ENCODE measurements around the gene PRKG1. TPM values are rescaled to one million over a fixed set of nuclear protein-coding genes. Genes with fewer than 3 reads are reported as not detected.
A peak's percentile ranks its signal among the peaks of the same experiment; 100 is the strongest.

The PRKG1 gene
- total and polyA plus RNA-seq, 2 experiments from 2014 or later: 18.2 to 21.1 TPM

DNA sequence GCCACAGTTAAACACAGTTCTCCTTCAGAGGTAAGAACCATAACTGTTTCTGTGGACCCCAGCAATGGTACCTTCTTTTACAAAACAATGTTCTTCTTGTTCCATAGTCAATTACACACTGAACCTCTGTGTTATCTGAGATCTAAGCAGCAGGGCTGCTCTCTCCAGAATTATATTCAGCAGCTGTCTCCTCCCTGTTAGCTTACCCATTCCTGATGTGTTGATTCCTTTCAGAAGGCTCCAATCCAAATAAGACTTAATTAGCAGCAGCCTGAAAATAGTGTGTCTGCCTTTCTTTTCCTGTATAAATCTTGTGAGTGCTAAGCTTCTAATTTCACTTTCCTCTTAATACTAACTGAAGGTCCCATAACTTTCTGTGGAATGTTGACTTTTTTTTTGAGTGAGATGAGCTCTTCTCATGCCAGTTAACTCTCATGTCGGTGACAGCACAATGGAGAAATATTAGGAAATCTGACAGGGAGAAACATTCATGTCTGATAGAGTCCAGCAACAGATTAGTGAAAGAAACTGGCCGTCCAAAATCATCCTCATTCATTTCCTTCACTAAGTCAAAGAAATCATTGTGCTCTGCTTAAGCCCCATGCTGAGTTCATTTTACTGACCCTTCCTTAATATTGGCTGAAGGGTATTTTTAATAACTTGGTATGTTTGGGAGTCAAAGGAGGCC lies 226.5 kb downstream of the PRKG1 start:
- Mint-ChIP-seq H3K27ac (peak overlapping the region; percentile 22; the same call in 1 of the 2 replicates), H3K9me3 (no peaks in the 10 kb centered on the region), H3K27me3 (ENCODE audit: insufficient read depth, low read depth, poor library complexity) (no peaks in the 10 kb centered on the region), H3K36me3 (ENCODE audit: low read depth) (no peaks in the 10 kb centered on the region), H3K4me1 (peaks cover 9% of the 10 kb centered on the region), H3K4me3 (no peak overlapping the region)
- no peak overlapping the region for H3K4me3 ChIP-seq
- no peak overlapping the region for H3K27ac ChIP-seq (ENCODE audit: low read depth)
- H3K36me3 ChIP-seq (ENCODE audit: insufficient read depth): no peaks in the 10 kb centered on the region
- H3K4me1 ChIP-seq (ENCODE audit: insufficient read depth): no peaks in the 10 kb centered on the region
- TF ChIP-seq ZNF114 (CRISPR knock-in tag; IDR thresholded peaks at IDR 0.05) (no peak), EZH2 (IDR thresholded peaks at IDR 0.05; ENCODE audit: low read depth, unreplicated experiment) (no peak), POLR2AphosphoS5 (IDR thresholded peaks at IDR 0.05; ENCODE audit: low read depth) (no peak), CREB1 (CRISPR knock-in tag; IDR thresholded peaks at IDR 0.05; ENCODE audit: low read depth) (no peak), ZNF331 (CRISPR knock-in tag; IDR thresholded peaks at IDR 0.05; ENCODE audit: low read depth) (no peak), JUNB (IDR thresholded peaks at IDR 0.05; ENCODE audit: unreplicated experiment) (no peak), STAT1 (IDR thresholded peaks at IDR 0.05; ENCODE audit: unreplicated experiment) (no peak), EZH2phosphoT487 (IDR thresholded peaks at IDR 0.05; ENCODE audit: unreplicated experiment) (no peak)
- TF ChIP-seq, protein P1, sequence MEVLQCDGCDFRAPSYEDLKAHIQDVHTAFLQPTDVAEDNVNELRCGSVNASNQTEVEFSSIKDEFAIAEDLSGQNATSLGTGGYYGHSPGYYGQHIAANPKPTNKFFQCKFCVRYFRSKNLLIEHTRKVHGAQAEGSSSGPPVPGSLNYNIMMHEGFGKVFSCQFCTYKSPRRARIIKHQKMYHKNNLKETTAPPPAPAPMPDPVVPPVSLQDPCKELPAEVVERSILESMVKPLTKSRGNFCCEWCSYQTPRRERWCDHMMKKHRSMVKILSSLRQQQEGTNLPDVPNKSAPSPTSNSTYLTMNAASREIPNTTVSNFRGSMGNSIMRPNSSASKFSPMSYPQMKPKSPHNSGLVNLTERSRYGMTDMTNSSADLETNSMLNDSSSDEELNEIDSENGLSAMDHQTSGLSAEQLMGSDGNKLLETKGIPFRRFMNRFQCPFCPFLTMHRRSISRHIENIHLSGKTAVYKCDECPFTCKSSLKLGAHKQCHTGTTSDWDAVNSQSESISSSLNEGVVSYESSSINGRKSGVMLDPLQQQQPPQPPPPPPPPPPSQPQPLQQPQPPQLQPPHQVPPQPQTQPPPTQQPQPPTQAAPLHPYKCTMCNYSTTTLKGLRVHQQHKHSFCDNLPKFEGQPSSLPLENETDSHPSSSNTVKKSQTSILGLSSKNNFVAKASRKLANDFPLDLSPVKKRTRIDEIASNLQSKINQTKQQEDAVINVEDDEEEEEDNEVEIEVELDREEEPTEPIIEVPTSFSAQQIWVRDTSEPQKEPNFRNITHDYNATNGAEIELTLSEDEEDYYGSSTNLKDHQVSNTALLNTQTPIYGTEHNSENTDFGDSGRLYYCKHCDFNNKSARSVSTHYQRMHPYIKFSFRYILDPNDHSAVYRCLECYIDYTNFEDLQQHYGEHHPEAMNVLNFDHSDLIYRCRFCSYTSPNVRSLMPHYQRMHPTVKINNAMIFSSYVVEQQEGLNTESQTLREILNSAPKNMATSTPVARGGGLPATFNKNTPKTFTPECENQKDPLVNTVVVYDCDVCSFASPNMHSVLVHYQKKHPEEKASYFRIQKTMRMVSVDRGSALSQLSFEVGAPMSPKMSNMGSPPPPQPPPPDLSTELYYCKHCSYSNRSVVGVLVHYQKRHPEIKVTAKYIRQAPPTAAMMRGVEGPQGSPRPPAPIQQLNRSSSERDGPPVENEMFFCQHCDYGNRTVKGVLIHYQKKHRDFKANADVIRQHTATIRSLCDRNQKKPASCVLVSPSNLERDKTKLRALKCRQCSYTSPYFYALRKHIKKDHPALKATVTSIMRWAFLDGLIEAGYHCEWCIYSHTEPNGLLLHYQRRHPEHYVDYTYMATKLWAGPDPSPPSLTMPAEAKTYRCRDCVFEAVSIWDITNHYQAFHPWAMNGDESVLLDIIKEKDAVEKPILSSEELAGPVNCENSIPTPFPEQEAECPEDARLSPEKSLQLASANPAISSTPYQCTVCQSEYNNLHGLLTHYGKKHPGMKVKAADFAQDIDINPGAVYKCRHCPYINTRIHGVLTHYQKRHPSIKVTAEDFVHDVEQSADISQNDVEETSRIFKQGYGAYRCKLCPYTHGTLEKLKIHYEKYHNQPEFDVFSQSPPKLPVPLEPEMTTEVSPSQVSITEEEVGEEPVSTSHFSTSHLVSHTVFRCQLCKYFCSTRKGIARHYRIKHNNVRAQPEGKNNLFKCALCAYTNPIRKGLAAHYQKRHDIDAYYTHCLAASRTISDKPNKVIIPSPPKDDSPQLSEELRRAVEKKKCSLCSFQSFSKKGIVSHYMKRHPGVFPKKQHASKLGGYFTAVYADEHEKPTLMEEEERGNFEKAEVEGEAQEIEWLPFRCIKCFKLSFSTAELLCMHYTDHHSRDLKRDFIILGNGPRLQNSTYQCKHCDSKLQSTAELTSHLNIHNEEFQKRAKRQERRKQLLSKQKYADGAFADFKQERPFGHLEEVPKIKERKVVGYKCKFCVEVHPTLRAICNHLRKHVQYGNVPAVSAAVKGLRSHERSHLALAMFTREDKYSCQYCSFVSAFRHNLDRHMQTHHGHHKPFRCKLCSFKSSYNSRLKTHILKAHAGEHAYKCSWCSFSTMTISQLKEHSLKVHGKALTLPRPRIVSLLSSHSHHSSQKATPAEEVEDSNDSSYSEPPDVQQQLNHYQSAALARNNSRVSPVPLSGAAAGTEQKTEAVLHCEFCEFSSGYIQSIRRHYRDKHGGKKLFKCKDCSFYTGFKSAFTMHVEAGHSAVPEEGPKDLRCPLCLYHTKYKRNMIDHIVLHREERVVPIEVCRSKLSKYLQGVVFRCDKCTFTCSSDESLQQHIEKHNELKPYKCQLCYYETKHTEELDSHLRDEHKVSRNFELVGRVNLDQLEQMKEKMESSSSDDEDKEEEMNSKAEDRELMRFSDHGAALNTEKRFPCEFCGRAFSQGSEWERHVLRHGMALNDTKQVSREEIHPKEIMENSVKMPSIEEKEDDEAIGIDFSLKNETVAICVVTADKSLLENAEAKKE (CRISPR knock-in tag; IDR thresholded peaks at IDR 0.05): no peak
- TF ChIP-seq, protein P2, sequence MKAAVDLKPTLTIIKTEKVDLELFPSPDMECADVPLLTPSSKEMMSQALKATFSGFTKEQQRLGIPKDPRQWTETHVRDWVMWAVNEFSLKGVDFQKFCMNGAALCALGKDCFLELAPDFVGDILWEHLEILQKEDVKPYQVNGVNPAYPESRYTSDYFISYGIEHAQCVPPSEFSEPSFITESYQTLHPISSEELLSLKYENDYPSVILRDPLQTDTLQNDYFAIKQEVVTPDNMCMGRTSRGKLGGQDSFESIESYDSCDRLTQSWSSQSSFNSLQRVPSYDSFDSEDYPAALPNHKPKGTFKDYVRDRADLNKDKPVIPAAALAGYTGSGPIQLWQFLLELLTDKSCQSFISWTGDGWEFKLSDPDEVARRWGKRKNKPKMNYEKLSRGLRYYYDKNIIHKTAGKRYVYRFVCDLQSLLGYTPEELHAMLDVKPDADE (IDR thresholded peaks at IDR 0.05): no peak
- TF ChIP-seq, protein P3, sequence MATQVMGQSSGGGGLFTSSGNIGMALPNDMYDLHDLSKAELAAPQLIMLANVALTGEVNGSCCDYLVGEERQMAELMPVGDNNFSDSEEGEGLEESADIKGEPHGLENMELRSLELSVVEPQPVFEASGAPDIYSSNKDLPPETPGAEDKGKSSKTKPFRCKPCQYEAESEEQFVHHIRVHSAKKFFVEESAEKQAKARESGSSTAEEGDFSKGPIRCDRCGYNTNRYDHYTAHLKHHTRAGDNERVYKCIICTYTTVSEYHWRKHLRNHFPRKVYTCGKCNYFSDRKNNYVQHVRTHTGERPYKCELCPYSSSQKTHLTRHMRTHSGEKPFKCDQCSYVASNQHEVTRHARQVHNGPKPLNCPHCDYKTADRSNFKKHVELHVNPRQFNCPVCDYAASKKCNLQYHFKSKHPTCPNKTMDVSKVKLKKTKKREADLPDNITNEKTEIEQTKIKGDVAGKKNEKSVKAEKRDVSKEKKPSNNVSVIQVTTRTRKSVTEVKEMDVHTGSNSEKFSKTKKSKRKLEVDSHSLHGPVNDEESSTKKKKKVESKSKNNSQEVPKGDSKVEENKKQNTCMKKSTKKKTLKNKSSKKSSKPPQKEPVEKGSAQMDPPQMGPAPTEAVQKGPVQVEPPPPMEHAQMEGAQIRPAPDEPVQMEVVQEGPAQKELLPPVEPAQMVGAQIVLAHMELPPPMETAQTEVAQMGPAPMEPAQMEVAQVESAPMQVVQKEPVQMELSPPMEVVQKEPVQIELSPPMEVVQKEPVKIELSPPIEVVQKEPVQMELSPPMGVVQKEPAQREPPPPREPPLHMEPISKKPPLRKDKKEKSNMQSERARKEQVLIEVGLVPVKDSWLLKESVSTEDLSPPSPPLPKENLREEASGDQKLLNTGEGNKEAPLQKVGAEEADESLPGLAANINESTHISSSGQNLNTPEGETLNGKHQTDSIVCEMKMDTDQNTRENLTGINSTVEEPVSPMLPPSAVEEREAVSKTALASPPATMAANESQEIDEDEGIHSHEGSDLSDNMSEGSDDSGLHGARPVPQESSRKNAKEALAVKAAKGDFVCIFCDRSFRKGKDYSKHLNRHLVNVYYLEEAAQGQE (IDR thresholded peaks at IDR 0.05; ENCODE audit: unreplicated experiment): no peak
- TF ChIP-seq, protein P4, sequence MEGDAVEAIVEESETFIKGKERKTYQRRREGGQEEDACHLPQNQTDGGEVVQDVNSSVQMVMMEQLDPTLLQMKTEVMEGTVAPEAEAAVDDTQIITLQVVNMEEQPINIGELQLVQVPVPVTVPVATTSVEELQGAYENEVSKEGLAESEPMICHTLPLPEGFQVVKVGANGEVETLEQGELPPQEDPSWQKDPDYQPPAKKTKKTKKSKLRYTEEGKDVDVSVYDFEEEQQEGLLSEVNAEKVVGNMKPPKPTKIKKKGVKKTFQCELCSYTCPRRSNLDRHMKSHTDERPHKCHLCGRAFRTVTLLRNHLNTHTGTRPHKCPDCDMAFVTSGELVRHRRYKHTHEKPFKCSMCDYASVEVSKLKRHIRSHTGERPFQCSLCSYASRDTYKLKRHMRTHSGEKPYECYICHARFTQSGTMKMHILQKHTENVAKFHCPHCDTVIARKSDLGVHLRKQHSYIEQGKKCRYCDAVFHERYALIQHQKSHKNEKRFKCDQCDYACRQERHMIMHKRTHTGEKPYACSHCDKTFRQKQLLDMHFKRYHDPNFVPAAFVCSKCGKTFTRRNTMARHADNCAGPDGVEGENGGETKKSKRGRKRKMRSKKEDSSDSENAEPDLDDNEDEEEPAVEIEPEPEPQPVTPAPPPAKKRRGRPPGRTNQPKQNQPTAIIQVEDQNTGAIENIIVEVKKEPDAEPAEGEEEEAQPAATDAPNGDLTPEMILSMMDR (conservative IDR thresholded peaks at IDR 0.05; ENCODE audit: low read depth in 2 of 2): no peak
- H4K20me1 ChIP-seq (replicated peaks; ENCODE audit: insufficient read depth): no peaks in the 10 kb centered on the region
- DNase-seq (ENCODE audit: low spot score) (no peak), ATAC-seq (no peak; the same call in 2 of the 3 replicates)
- no peak overlapping the region for H3K4me2 ChIP-seq
- no peak overlapping the region for H2AFZ ChIP-seq
- H3K9me2 ChIP-seq (ENCODE audit: insufficient read depth): no peaks in the 10 kb centered on the region
- H3K79me2 ChIP-seq (replicated peaks; ENCODE audit: insufficient read depth): no peaks in the 10 kb centered on the region
- H3F3A ChIP-seq (replicated peaks; ENCODE audit: low read depth): no peaks in the 10 kb centered on the region
- no peaks in the 10 kb centered on the region for H3K27me3 ChIP-seq (ENCODE audit: insufficient read depth)

Data from GM23338 (cell line).